WTC11 (cell line): Measurements from ENCODE around the gene SOD2. TPM values are rescaled to one million over a fixed set of nuclear protein-coding genes. Genes with fewer than 3 reads are reported as not detected.

ENCODE experiments used
- ATAC-seq: fragments of 200-7000 bp; cut with Tn5 transposase; 2 replicates; pipeline ENCODE4 v1.10.0; 2021; ENCODE audit warnings: mild to moderate bottlenecking, moderate library complexity
- CTCF ChIA-PET: fragments of 300-600 bp; sonication (Branson Sonifier 250); formaldehyde crosslinking; loops from one replicate; lab custom pipeline; 2021; ENCODE audit warnings: antibody characterized with exemption; lab: Charles Lee
- POLR2A ChIA-PET: fragments of 350-600 bp; sonication (Branson Sonifier 250); formaldehyde crosslinking; loops from one replicate; lab custom pipeline; 2021; ENCODE audit warnings: antibody characterized with exemption; lab: Charles Lee
- DNase-seq: peaks from one replicate; pipeline ENCODE4 v3.0.0; 2021; ENCODE audit warnings: low spot score
- H3K27ac Mint-ChIP-seq: 2 replicates; pipeline ENCODE4 v1.8.0; 2021; ENCODE audit warnings: mixed read lengths
- H3K27me3 Mint-ChIP-seq: 2 replicates; pipeline ENCODE4 v1.8.0; 2021; ENCODE audit warnings: low read depth, mild to moderate bottlenecking, moderate library complexity, mixed read lengths
- H3K36me3 Mint-ChIP-seq: 2 replicates; pipeline ENCODE4 v1.8.0; 2021; ENCODE audit warnings: mixed read lengths
- H3K4me1 Mint-ChIP-seq: 2 replicates; pipeline ENCODE4 v1.8.0; 2022; ENCODE audit warnings: mixed read lengths
- H3K4me3 Mint-ChIP-seq: 2 replicates; pipeline ENCODE4 v1.8.0; 2021; ENCODE audit warnings: mild to moderate bottlenecking, moderate library complexity, mixed read lengths
- H3K9me3 Mint-ChIP-seq: 2 replicates; pipeline ENCODE4 v1.8.0; 2021; ENCODE audit warnings: mixed read lengths
- CREM ChIP-seq: sonication (generic); formaldehyde crosslinking; IDR thresholded peaks from 2 replicates; pipeline ENCODE4 v1.8.1; 2022; ENCODE audit warnings: mild to moderate bottlenecking, missing genetic modification reagents, moderate library complexity
- ELF4 ChIP-seq: sonication (generic); formaldehyde crosslinking; IDR thresholded peaks from 2 replicates; pipeline ENCODE4 v1.8.1; 2022; ENCODE audit warnings: low read depth, mild to moderate bottlenecking, moderate library complexity, missing genetic modification reagents
- EMX1 ChIP-seq: fragments of 250-450 bp; sonication (Bioruptor Pico); IDR thresholded peaks from 2 replicates; pipeline ENCODE4 v1.8.0; 2021; ENCODE audit warnings: mild to moderate bottlenecking
- FOXK1 ChIP-seq: sonication (generic); formaldehyde crosslinking; IDR thresholded peaks from 2 replicates; pipeline ENCODE4 v1.8.0; 2022; ENCODE audit warnings: mild to moderate bottlenecking, moderate library complexity, missing genetic modification reagents
- FOXP1 ChIP-seq: sonication (generic); formaldehyde crosslinking; IDR thresholded peaks from 2 replicates; pipeline ENCODE4 v1.8.0; 2022; ENCODE audit warnings: missing genetic modification reagents, mild to moderate bottlenecking, moderate library complexity, borderline replicate concordance
- IRF2 ChIP-seq: sonication (generic); formaldehyde crosslinking; IDR thresholded peaks from 2 replicates; pipeline ENCODE4 v1.8.0; 2022; ENCODE audit warnings: low read depth, missing genetic modification reagents, borderline replicate concordance
- JUN ChIP-seq: sonication (generic); formaldehyde crosslinking; IDR thresholded peaks from 2 replicates; pipeline ENCODE4 v1.8.0; 2023; ENCODE audit warnings: mild to moderate bottlenecking, missing genetic modification reagents
- KAT7 ChIP-seq: sonication (generic); formaldehyde crosslinking; IDR thresholded peaks from 2 replicates; pipeline ENCODE4 v1.8.1; 2023; ENCODE audit warnings: missing genetic modification reagents, mild to moderate bottlenecking, borderline replicate concordance
- NR2C2 ChIP-seq: sonication (generic); formaldehyde crosslinking; IDR thresholded peaks from 2 replicates; pipeline ENCODE4 v1.8.0; 2022; ENCODE audit warnings: mild to moderate bottlenecking, missing genetic modification reagents
- OVOL2 ChIP-seq: fragments of 250-450 bp; sonication (Bioruptor Pico); IDR thresholded peaks from 2 replicates; pipeline ENCODE4 v1.9.0; 2021; ENCODE audit warnings: mild to moderate bottlenecking, borderline replicate concordance
- PRRX2 ChIP-seq: fragments of 250-450 bp; sonication (Bioruptor Pico); IDR thresholded peaks from 2 replicates; pipeline ENCODE4 v1.8.0; 2021; ENCODE audit warnings: mild to moderate bottlenecking
- SMAD4 ChIP-seq: sonication (generic); formaldehyde crosslinking; IDR thresholded peaks from 2 replicates; pipeline ENCODE4 v1.8.0; 2022; ENCODE audit warnings: mild to moderate bottlenecking, missing genetic modification reagents
- TEAD1 ChIP-seq: sonication (generic); formaldehyde crosslinking; IDR thresholded peaks from 2 replicates; pipeline ENCODE4 v1.8.0; 2022; ENCODE audit warnings: mild to moderate bottlenecking, missing genetic modification reagents
- TP53 ChIP-seq: sonication (generic); formaldehyde crosslinking; IDR thresholded peaks from 2 replicates; pipeline ENCODE4 v1.8.1; 2023; ENCODE audit warnings: mild to moderate bottlenecking, missing genetic modification reagents
- ZNF671 ChIP-seq: fragments of 250-450 bp; sonication (Bioruptor Pico); IDR thresholded peaks from 2 replicates; pipeline ENCODE4 v1.8.0; 2021; ENCODE audit warnings: mild to moderate bottlenecking
- total RNA-seq: library from RNA; stranded (reverse); gene quantifications from 3 replicates; pipeline ENCODE4 v1.2.3, GENCODE V29; 2021
- TF ChIP-seq, protein P1 (sequence below): fragments of 250-450 bp; sonication (Bioruptor Pico); conservative IDR thresholded peaks from 2 replicates; pipeline ENCODE4 v1.9.0; 2021; ENCODE audit warnings: mild to moderate bottlenecking
- TF ChIP-seq, protein P2 (sequence below): sonication (generic); formaldehyde crosslinking; IDR thresholded peaks from 2 replicates; pipeline ENCODE4 v1.8.0; 2023; ENCODE audit warnings: missing genetic modification reagents
- TF ChIP-seq, protein P3 (sequence below): sonication (generic); formaldehyde crosslinking; IDR thresholded peaks from 2 replicates; pipeline ENCODE4 v1.8.0; 2022; ENCODE audit warnings: mild to moderate bottlenecking, missing genetic modification reagents
- TF ChIP-seq, protein P4 (sequence below): sonication (generic); formaldehyde crosslinking; IDR thresholded peaks from 2 replicates; pipeline ENCODE4 v1.8.0; 2022; ENCODE audit warnings: mild to moderate bottlenecking, missing genetic modification reagents
- TF ChIP-seq, protein P5 (sequence below): sonication (generic); formaldehyde crosslinking; IDR thresholded peaks from 2 replicates; pipeline ENCODE4 v1.8.1; 2023; ENCODE audit warnings: mild to moderate bottlenecking, missing genetic modification reagents
- TF ChIP-seq, protein P6 (sequence below): sonication (generic); formaldehyde crosslinking; IDR thresholded peaks from 2 replicates; pipeline ENCODE4 v1.8.1; 2022; ENCODE audit warnings: missing genetic modification reagents, borderline replicate concordance
- TF ChIP-seq, protein P7 (sequence below): sonication (generic); formaldehyde crosslinking; IDR thresholded peaks from 2 replicates; pipeline ENCODE4 v1.8.1; 2023; ENCODE audit warnings: mild to moderate bottlenecking, missing genetic modification reagents
- TF ChIP-seq, protein P8 (sequence below): fragments of 250-450 bp; sonication (Bioruptor Pico); IDR thresholded peaks from 2 replicates; pipeline ENCODE4 v1.8.0; 2021; ENCODE audit warnings: mild to moderate bottlenecking

SOD2 gene
- total RNA-seq, 1 experiment from 2014 or later, result 82.6 TPM

DNA sequence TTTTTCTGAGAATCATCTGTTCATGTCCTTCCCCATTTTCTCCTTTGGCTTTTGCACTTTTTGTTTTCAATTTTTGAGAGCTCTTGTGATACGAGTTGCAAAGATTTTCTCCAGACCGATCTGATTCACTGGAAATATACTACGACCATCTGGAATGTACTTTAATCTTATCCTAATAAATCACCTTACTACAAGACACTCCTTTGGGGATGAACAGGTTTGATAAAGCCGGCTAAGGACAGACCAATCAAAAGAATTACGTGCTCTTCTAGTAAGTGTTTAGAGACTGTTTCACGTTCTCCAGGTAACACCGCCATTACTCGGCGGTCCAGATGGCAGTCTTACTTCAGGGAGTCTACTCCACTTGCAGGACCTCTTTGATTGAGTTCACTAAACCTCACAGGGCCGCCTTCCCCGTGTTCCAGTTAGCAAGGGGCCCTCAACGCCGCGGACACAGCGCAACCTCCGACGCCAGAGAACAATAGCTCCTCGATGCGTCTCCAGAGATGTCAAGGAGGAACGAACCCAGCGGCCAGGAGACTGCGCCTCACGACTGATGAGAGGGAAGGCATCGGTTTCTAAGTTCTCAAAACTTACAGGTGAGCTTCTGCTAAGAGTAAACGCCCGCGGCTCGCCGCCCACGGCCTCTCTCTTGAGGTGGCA lies 33.3 kb upstream of the SOD2 start:
- Mint-ChIP-seq H3K9me3 (no peaks in the 10 kb centered on the region; the same call in 1 of the 2 replicates), H3K27ac (peak overlapping the region; percentile 98), H3K27me3 (no peaks in the 10 kb centered on the region), H3K4me1 (peaks cover 27% of the 10 kb centered on the region), H3K36me3 (peaks cover 15% of the 10 kb centered on the region), H3K4me3 (peak overlapping the region; percentile 93)
- CTCF ChIA-PET, result interaction anchor here (0.7 to 1.4 kb wide), 4 partner anchors 33 to 137 kb away, joined by 3 to 4 read pairs (median 4); no protein-coding TSS in a partner anchor
- POLR2A ChIA-PET, result interaction anchor here (1.0 to 2.5 kb wide), 5 partner anchors 30 to 64 kb away, joined by 4 to 32 read pairs (median 10); partner anchors contain the start of genes ACAT2, MRPL18, SOD2 and TCP1
- ATAC-seq, result peak; percentile 29
- DNase-seq, result no peak
- TF ChIP-seq KAT7 (CRISPR knock-in tag) (no peak), EMX1 (CRISPR knock-in tag) (no peak), IRF2 (CRISPR knock-in tag) (no peak), FOXK1 (CRISPR knock-in tag) (no peak), FOXP1 (CRISPR knock-in tag) (no peak), ZNF671 (no peak), ELF4 (CRISPR knock-in tag) (no peak), TP53 (CRISPR knock-in tag) (no peak), OVOL2 (CRISPR knock-in tag) (no peak), SMAD4 (CRISPR knock-in tag) (0 out of 2 replicates have a peak, but pooled peaks have one; percentile 65), TEAD1 (CRISPR knock-in tag) (no peak), PRRX2 (CRISPR knock-in tag) (no peak), NR2C2 (CRISPR knock-in tag) (no peak), CREM (CRISPR knock-in tag) (no peak), JUN (CRISPR knock-in tag) (no peak)
- TF ChIP-seq, protein P1, sequence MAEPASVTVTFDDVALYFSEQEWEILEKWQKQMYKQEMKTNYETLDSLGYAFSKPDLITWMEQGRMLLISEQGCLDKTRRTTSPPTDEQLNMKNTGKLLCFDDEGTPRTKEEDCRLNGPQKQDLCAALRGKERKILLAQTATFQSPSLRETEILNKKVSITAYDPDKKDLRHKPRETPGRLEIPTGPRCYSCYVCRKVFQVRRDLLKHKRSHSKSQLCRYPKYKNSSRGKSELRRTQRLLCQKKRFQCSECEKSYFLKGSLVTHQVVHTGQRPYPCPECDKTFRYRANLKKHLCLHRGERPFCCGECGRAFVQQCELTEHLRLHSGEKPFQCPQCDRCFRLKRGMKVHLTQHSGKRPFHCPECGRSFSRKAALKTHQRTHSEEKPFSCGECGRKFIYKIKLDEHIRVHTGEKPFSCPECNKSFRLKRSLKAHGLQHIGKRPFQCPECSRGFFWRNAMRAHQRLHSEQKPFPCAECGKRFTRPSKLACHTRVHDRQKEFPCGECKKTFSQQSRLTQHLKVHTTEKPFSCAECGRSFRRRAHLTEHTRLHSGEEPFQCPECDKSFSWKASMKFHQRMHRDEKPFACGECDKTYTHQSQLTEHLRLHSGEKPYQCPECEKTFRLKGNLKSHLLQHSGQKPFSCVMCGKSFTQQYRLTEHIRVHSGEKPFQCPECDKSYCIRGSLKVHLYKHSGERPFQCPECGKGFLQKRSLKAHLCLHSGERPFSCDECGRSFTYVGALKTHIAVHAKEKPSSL, result 0 out of 2 replicates have a peak, but pooled peaks have one; percentile 5
- TF ChIP-seq, protein P2, sequence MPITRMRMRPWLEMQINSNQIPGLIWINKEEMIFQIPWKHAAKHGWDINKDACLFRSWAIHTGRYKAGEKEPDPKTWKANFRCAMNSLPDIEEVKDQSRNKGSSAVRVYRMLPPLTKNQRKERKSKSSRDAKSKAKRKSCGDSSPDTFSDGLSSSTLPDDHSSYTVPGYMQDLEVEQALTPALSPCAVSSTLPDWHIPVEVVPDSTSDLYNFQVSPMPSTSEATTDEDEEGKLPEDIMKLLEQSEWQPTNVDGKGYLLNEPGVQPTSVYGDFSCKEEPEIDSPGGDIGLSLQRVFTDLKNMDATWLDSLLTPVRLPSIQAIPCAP, result no peak
- TF ChIP-seq, protein P3, sequence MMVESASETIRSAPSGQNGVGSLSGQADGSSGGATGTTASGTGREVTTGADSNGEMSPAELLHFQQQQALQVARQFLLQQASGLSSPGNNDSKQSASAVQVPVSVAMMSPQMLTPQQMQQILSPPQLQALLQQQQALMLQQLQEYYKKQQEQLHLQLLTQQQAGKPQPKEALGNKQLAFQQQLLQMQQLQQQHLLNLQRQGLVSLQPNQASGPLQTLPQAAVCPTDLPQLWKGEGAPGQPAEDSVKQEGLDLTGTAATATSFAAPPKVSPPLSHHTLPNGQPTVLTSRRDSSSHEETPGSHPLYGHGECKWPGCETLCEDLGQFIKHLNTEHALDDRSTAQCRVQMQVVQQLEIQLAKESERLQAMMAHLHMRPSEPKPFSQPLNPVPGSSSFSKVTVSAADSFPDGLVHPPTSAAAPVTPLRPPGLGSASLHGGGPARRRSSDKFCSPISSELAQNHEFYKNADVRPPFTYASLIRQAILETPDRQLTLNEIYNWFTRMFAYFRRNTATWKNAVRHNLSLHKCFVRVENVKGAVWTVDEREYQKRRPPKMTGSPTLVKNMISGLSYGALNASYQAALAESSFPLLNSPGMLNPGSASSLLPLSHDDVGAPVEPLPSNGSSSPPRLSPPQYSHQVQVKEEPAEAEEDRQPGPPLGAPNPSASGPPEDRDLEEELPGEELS (CRISPR knock-in tag), result no peak
- TF ChIP-seq, protein P4, sequence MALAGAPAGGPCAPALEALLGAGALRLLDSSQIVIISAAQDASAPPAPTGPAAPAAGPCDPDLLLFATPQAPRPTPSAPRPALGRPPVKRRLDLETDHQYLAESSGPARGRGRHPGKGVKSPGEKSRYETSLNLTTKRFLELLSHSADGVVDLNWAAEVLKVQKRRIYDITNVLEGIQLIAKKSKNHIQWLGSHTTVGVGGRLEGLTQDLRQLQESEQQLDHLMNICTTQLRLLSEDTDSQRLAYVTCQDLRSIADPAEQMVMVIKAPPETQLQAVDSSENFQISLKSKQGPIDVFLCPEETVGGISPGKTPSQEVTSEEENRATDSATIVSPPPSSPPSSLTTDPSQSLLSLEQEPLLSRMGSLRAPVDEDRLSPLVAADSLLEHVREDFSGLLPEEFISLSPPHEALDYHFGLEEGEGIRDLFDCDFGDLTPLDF (CRISPR knock-in tag), result 0 out of 2 replicates have a peak, but pooled peaks have one; percentile 9
- TF ChIP-seq, protein P5, sequence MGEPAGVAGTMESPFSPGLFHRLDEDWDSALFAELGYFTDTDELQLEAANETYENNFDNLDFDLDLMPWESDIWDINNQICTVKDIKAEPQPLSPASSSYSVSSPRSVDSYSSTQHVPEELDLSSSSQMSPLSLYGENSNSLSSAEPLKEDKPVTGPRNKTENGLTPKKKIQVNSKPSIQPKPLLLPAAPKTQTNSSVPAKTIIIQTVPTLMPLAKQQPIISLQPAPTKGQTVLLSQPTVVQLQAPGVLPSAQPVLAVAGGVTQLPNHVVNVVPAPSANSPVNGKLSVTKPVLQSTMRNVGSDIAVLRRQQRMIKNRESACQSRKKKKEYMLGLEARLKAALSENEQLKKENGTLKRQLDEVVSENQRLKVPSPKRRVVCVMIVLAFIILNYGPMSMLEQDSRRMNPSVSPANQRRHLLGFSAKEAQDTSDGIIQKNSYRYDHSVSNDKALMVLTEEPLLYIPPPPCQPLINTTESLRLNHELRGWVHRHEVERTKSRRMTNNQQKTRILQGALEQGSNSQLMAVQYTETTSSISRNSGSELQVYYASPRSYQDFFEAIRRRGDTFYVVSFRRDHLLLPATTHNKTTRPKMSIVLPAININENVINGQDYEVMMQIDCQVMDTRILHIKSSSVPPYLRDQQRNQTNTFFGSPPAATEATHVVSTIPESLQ (CRISPR knock-in tag), result no peak
- TF ChIP-seq, protein P6, sequence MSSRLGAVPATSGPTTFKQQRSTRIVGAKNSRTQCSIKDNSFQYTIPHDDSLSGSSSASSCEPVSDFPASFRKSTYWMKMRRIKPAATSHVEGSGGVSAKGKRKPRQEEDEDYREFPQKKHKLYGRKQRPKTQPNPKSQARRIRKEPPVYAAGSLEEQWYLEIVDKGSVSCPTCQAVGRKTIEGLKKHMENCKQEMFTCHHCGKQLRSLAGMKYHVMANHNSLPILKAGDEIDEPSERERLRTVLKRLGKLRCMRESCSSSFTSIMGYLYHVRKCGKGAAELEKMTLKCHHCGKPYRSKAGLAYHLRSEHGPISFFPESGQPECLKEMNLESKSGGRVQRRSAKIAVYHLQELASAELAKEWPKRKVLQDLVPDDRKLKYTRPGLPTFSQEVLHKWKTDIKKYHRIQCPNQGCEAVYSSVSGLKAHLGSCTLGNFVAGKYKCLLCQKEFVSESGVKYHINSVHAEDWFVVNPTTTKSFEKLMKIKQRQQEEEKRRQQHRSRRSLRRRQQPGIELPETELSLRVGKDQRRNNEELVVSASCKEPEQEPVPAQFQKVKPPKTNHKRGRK (CRISPR knock-in tag), result peak; percentile 14; the same call in 1 of the 2 replicates
- TF ChIP-seq, protein P7, sequence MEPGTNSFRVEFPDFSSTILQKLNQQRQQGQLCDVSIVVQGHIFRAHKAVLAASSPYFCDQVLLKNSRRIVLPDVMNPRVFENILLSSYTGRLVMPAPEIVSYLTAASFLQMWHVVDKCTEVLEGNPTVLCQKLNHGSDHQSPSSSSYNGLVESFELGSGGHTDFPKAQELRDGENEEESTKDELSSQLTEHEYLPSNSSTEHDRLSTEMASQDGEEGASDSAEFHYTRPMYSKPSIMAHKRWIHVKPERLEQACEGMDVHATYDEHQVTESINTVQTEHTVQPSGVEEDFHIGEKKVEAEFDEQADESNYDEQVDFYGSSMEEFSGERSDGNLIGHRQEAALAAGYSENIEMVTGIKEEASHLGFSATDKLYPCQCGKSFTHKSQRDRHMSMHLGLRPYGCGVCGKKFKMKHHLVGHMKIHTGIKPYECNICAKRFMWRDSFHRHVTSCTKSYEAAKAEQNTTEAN (CRISPR knock-in tag), result peak; percentile 53; the same call in 1 of the 2 replicates
- TF ChIP-seq, protein P8, sequence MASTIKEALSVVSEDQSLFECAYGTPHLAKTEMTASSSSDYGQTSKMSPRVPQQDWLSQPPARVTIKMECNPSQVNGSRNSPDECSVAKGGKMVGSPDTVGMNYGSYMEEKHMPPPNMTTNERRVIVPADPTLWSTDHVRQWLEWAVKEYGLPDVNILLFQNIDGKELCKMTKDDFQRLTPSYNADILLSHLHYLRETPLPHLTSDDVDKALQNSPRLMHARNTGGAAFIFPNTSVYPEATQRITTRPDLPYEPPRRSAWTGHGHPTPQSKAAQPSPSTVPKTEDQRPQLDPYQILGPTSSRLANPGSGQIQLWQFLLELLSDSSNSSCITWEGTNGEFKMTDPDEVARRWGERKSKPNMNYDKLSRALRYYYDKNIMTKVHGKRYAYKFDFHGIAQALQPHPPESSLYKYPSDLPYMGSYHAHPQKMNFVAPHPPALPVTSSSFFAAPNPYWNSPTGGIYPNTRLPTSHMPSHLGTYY (CRISPR knock-in tag), result no peak
